ENCODE results near the gene BLTP2. TPM values are rescaled to one million over a fixed set of nuclear protein-coding genes. Genes with fewer than 3 reads are reported as not detected.
"Not testable (repeated sequence)": the region's sequence is repeated elsewhere in the genome, so short reads cannot be mapped to it uniquely, and the experiment has no call there.

Gene BLTP2
- polyA plus RNA-seq, 3 donors = 46.8 to 69.2 (median 53.2) TPM

DNA sequence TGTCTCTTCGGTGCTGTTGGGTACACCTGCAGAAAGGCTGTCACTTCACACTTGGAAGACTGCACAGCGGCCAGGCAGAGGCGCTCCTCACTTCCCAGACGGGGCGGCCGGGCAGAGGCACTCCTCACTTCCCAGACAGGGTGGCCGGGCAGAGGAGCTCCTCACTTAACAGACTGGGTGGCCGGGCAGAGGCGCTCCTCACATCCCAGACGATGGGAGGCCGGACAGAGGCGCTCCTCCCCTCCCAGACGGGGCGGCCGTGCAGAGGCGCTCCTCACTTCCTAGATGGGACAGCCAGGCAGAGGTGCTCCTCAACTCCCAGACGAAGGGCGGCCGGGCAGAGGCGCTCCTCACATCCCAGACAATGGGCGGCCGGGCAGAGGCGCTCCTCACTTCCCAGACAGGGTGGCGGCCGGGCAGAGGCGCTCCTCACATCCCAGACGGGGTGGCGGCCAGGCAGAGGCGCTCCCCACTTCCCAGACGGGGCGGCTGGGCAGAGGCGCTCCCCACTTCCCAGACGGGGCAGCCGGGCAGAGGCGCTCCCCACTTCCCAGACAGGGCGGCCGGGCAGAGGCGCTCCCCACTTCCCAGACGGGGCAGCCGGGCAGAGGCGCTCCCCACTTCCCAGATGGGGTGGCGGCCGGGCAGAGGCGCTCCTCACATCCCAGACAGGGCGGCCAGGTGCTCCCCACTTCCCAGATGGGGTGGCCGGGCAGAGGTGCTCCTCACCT is 14.0 kb upstream of the BLTP2 start:
- H3K4me3 ChIP-seq (replicated peaks in 1 of 3; ENCODE audit: low read depth in 2 of 3, low read length in 3 of 3); DNase-seq; H3K27me3 ChIP-seq (ENCODE audit: control insufficient read depth in 2 of 2, insufficient read depth in 2 of 2, low read length in 2 of 2); H3K9me3 ChIP-seq (replicated peaks in 1 of 2; ENCODE audit: control insufficient read depth in 1 of 2, insufficient read depth in 1 of 2, low read length in 2 of 2); H3K27ac ChIP-seq (ENCODE audit: low read depth in 1 of 2, low read length in 2 of 2); intact Hi-C loops (cut with micrococcal nuclease); H3K9ac ChIP-seq (ENCODE audit: insufficient read depth, low read length, poor library complexity, severe bottlenecking); H3K27me3 Mint-ChIP-seq (ENCODE audit: low read depth in 3 of 3); H3K9me3 Mint-ChIP-seq; H2AFZ ChIP-seq (ENCODE audit: insufficient read depth, low read depth, low read length, poor library complexity, severe bottlenecking); H3K4me2 ChIP-seq (replicated peaks; ENCODE audit: extremely low read depth, low read length, poor library complexity, severe bottlenecking); H3K4me3 Mint-ChIP-seq: not testable (repeated sequence)
- Mint-ChIP-seq H3K4me1 (peaks cover 25% of the 10 kb centered on the region), H3K36me3 (peaks cover 43 to 53% of the 10 kb centered on the region in 2 donors), H3K27ac (peak overlapping the region in 3 of 7 donors; percentile 19 to 76 (median 41))
- 97% methylated on average over 41 of the region's 46 CpGs for WGBS (ENCODE audit: insufficient coverage)
- Histone ChIP-seq H3K36me3 (replicated peaks in 1 of 2; ENCODE audit: control insufficient read depth in 1 of 2, insufficient read depth in 2 of 2, low read length in 2 of 2) (peaks cover 26 to 46% of the 10 kb centered on the region in 2 donors), H3K79me2 (ENCODE audit: insufficient read depth, low read length) (peaks cover 90% of the 10 kb centered on the region), H3K4me1 (ENCODE audit: control insufficient read depth in 1 of 2, insufficient read depth in 2 of 2, low read length in 2 of 2) (peaks cover 19 to 24% of the 10 kb centered on the region in 2 donors), H4K20me1 (ENCODE audit: insufficient read depth, low read length) (peaks cover 33% of the 10 kb centered on the region)

DNA sequence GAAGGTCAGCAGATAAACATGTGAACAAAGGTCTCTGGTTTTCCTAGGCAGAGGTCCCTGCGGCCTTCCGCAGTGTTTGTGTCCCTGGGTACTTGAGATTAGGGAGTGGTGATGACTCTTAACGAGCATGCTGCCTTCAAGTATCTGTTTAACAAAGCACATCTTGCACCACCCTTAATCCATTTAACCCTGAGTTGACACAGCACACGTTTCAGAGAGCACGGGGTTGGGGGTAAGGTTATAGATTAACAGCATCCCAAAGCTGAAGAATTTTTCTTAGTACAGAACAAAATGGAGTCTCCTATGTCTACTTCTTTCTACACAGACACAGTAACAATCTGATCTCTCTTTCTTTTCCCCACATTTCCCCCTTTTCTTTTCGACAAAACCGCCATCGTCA is 13.4 kb upstream of the BLTP2 start:
- Histone ChIP-seq H3K4me1 (ENCODE audit: control insufficient read depth in 1 of 2, insufficient read depth in 2 of 2, low read length in 2 of 2) (peaks cover 17 to 21% of the 10 kb centered on the region in 2 donors), H4K20me1 (ENCODE audit: insufficient read depth, low read length) (peaks cover 31% of the 10 kb centered on the region), H3K79me2 (ENCODE audit: insufficient read depth, low read length) (peaks cover 90% of the 10 kb centered on the region), H3K36me3 (replicated peaks in 1 of 2; ENCODE audit: control insufficient read depth in 1 of 2, insufficient read depth in 2 of 2, low read length in 2 of 2) (peaks cover 26 to 52% of the 10 kb centered on the region in 2 donors)
- WGBS (ENCODE audit: insufficient coverage) = no CpG with 5 or more reads among the region's 8 CpGs
- Mint-ChIP-seq H3K4me1 (peaks cover 21% of the 10 kb centered on the region), H3K36me3 (peaks cover 47 to 58% of the 10 kb centered on the region in 2 donors), H3K27ac (peak overlapping the region in 2 of 7 donors; percentile 19 to 76)
- DNase-seq; H3K4me3 Mint-ChIP-seq; H3K9me3 Mint-ChIP-seq; H3K9me3 ChIP-seq (replicated peaks in 1 of 2; ENCODE audit: control insufficient read depth in 1 of 2, insufficient read depth in 1 of 2, low read length in 2 of 2); H3K4me3 ChIP-seq (replicated peaks in 1 of 3; ENCODE audit: low read depth in 2 of 3, low read length in 3 of 3); H3K27me3 Mint-ChIP-seq (ENCODE audit: low read depth in 3 of 3); intact Hi-C loops (cut with micrococcal nuclease); H3K9ac ChIP-seq (ENCODE audit: insufficient read depth, low read length, poor library complexity, severe bottlenecking); H3K4me2 ChIP-seq (replicated peaks; ENCODE audit: extremely low read depth, low read length, poor library complexity, severe bottlenecking); H3K27me3 ChIP-seq (ENCODE audit: control insufficient read depth in 2 of 2, insufficient read depth in 2 of 2, low read length in 2 of 2); H3K27ac ChIP-seq (ENCODE audit: low read depth in 1 of 2, low read length in 2 of 2); H2AFZ ChIP-seq (ENCODE audit: insufficient read depth, low read depth, low read length, poor library complexity, severe bottlenecking): not testable (repeated sequence)
